Measurements from ENCODE around the gene MRPL32.
A peak's percentile ranks its signal among the peaks of the same experiment; 100 is the strongest.

MRPL32 gene

DNA sequence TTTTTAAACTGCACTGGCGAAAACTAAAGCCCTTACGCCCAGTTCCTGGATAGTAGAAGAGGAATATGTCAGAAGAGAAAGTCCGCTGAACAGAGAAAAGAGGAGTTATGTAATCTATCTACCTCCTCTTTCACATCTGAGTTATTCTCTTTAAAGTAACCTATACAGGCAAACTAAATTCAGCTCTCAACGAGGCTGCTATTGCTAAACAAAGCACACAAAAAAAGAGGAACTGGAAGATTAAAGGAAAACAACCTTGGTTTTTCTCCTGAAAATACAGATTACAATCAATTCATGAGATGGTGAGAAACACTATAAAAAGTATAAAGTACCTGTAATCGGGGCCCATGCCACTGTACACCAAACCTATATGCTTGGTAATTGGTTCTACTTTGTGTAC is 6.0 kb upstream of the MRPL32 start:
- no peak overlapping the region for H3K27ac ChIP-seq (ENCODE audit: low read depth in 2 of 2, low read length in 2 of 2)
- H3K36me3 ChIP-seq (ENCODE audit: control insufficient read depth in 2 of 2, insufficient read depth in 2 of 2, low read length in 2 of 2) = peaks cover 40 to 44% of the 10 kb centered on the region in 2 donors
- no peak overlapping the region for H3K9ac ChIP-seq (ENCODE audit: low read depth in 1 of 2, low read length in 2 of 2)
- no peaks in the 10 kb centered on the region for H3K27me3 ChIP-seq (ENCODE audit: control insufficient read depth in 2 of 2, insufficient read depth in 2 of 2, low read length in 2 of 2)
- peaks cover 10 to 16% of the 10 kb centered on the region in 2 donors for H3K4me1 ChIP-seq (ENCODE audit: control insufficient read depth in 2 of 2, insufficient read depth in 2 of 2, low read length in 2 of 2)
- no peak overlapping the region for H3K4me3 ChIP-seq (ENCODE audit: low read length in 2 of 2)
- no peaks in the 10 kb centered on the region for H3K9me3 ChIP-seq (ENCODE audit: control insufficient read depth in 2 of 2, low read length in 2 of 2)

DNA sequence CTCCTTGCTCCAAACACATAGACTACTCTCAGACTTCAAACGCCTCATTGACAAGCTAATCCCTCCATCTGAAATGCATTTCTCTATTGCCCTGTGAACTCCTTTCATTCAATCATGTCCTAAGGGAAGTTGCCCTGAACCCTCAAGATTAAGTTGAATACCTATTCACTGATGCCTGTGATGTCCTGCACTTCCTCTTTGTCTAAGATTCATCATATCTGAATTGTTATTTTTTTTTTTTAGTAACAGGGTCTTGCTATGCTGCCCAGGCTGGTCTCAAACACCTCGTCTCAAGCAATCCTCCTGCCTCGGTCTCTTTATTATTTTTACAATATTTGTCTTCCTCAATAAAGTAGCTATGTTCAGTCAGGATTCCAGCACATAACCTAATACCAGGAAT is 3.4 kb upstream of the MRPL32 start:
- no peaks in the 10 kb centered on the region for H3K9me3 ChIP-seq (ENCODE audit: control insufficient read depth in 2 of 2, low read length in 2 of 2)
- H3K27me3 ChIP-seq (ENCODE audit: control insufficient read depth in 2 of 2, insufficient read depth in 2 of 2, low read length in 2 of 2) = no peaks in the 10 kb centered on the region
- H3K4me1 ChIP-seq (ENCODE audit: control insufficient read depth in 2 of 2, insufficient read depth in 2 of 2, low read length in 2 of 2) = peaks cover 19 to 23% of the 10 kb centered on the region in 2 donors

DNA sequence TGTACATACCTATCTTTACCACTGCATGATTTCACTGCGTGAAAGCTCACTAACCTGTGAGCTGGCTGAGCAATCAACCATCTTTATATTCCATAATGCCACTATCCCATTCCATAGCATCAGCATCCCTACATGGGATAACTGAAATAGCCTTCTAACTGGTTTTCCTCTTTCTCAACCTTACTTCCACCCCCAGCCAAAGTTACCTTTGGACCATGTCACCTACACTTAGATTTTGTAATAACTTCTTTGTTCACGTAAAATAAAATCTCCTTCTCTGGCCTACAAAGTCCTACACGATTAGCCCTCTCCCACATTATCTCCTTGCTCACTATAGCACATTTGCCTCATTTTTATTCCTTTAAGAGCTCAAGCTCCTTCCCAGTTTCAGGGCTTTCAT is 2.7 kb upstream of the MRPL32 start:
- no peak overlapping the region for H3K9ac ChIP-seq (ENCODE audit: low read depth in 1 of 2, low read length in 2 of 2)
- H3K4me1 ChIP-seq (ENCODE audit: control insufficient read depth in 2 of 2, insufficient read depth in 2 of 2, low read length in 2 of 2) = peaks cover 19 to 23% of the 10 kb centered on the region in 2 donors
- no peak overlapping the region for H3K4me3 ChIP-seq (ENCODE audit: low read length in 2 of 2)
- H3K36me3 ChIP-seq (ENCODE audit: control insufficient read depth in 2 of 2, insufficient read depth in 2 of 2, low read length in 2 of 2) = peaks cover 18 to 20% of the 10 kb centered on the region in 2 donors
- H3K27me3 ChIP-seq (ENCODE audit: control insufficient read depth in 2 of 2, insufficient read depth in 2 of 2, low read length in 2 of 2) = no peaks in the 10 kb centered on the region
- H3K9me3 ChIP-seq (ENCODE audit: control insufficient read depth in 2 of 2, low read length in 2 of 2) = no peaks in the 10 kb centered on the region
- H3K27ac ChIP-seq (ENCODE audit: low read depth in 2 of 2, low read length in 2 of 2) = no peak overlapping the region

More for the DNA sequence above, 3.4 kb upstream of the MRPL32 start:
- peaks cover 18 to 23% of the 10 kb centered on the region in 2 donors for H3K36me3 ChIP-seq (ENCODE audit: control insufficient read depth in 2 of 2, insufficient read depth in 2 of 2, low read length in 2 of 2)
- H3K9ac ChIP-seq (ENCODE audit: low read depth in 1 of 2, low read length in 2 of 2) = no peak overlapping the region
- no peak overlapping the region for H3K4me3 ChIP-seq (ENCODE audit: low read length in 2 of 2)
- no peak overlapping the region for H3K27ac ChIP-seq (ENCODE audit: low read depth in 2 of 2, low read length in 2 of 2)

DNA sequence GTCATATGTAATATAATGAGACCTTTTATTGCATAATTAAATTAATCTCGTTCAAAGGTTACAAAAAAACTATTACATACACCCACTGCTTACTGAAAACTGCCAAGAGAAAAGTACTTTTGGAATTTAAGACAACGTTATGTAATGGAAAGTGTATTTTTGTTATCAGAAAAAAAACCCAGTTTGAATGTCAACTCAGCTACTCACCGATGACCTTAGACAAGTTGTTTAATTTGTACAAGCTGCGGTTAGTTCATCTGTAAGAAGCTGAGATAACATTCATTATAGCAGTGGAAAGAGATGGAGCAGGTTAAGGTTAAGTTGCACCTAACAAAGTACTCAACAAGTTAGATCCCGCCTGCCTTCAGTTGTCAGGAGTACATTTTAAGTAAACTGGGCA is 1.3 kb upstream of the MRPL32 start:
- Histone ChIP-seq H3K36me3 (ENCODE audit: control insufficient read depth in 2 of 2, insufficient read depth in 2 of 2, low read length in 2 of 2) (peaks cover 16 to 17% of the 10 kb centered on the region in 2 donors), H3K4me3 (ENCODE audit: low read length in 2 of 2) (peak overlapping the region; percentile 96 to 99), H3K9me3 (ENCODE audit: control insufficient read depth in 2 of 2, low read length in 2 of 2) (no peaks in the 10 kb centered on the region), H3K4me1 (ENCODE audit: control insufficient read depth in 2 of 2, insufficient read depth in 2 of 2, low read length in 2 of 2) (peaks cover 19 to 23% of the 10 kb centered on the region in 2 donors), H3K27me3 (ENCODE audit: control insufficient read depth in 2 of 2, insufficient read depth in 2 of 2, low read length in 2 of 2) (no peaks in the 10 kb centered on the region), H3K9ac (ENCODE audit: low read depth in 1 of 2, low read length in 2 of 2) (peak overlapping the region in 1 of 2 donors; percentile 79), H3K27ac (ENCODE audit: low read depth in 2 of 2, low read length in 2 of 2) (peak overlapping the region in 1 of 2 donors; percentile 48)

DNA sequence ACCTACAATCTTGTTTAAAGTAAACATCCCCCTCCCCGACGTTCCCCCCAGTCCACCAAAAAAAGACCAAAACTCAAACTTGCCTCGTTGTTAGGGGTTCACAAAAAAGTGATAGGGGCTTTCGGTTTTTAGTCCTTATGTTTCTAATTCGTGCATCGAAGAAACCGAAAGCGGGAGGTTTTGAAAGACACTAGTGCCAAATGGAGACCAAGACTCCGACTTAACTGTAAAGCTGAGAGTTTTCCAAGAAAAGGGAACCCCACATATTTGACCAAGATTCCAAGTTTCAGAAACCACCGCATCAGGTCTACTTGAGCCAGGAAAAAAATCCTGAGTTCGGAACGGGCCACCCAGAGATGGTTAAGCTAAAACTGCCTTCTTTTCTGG is 736 bp upstream of the MRPL32 start:
- Histone ChIP-seq H3K4me3 (ENCODE audit: low read length in 2 of 2) (peak overlapping the region; percentile 96 to 99), H3K27me3 (ENCODE audit: control insufficient read depth in 2 of 2, insufficient read depth in 2 of 2, low read length in 2 of 2) (no peaks in the 10 kb centered on the region), H3K4me1 (ENCODE audit: control insufficient read depth in 2 of 2, insufficient read depth in 2 of 2, low read length in 2 of 2) (peaks cover 19 to 23% of the 10 kb centered on the region in 2 donors), H3K9me3 (ENCODE audit: control insufficient read depth in 2 of 2, low read length in 2 of 2) (no peaks in the 10 kb centered on the region), H3K36me3 (ENCODE audit: control insufficient read depth in 2 of 2, insufficient read depth in 2 of 2, low read length in 2 of 2) (peaks cover 15 to 16% of the 10 kb centered on the region in 2 donors), H3K9ac (ENCODE audit: low read depth in 1 of 2, low read length in 2 of 2) (peak overlapping the region; percentile 79 to 97), H3K27ac (ENCODE audit: low read depth in 2 of 2, low read length in 2 of 2) (peak overlapping the region; percentile 46 to 78)

DNA sequence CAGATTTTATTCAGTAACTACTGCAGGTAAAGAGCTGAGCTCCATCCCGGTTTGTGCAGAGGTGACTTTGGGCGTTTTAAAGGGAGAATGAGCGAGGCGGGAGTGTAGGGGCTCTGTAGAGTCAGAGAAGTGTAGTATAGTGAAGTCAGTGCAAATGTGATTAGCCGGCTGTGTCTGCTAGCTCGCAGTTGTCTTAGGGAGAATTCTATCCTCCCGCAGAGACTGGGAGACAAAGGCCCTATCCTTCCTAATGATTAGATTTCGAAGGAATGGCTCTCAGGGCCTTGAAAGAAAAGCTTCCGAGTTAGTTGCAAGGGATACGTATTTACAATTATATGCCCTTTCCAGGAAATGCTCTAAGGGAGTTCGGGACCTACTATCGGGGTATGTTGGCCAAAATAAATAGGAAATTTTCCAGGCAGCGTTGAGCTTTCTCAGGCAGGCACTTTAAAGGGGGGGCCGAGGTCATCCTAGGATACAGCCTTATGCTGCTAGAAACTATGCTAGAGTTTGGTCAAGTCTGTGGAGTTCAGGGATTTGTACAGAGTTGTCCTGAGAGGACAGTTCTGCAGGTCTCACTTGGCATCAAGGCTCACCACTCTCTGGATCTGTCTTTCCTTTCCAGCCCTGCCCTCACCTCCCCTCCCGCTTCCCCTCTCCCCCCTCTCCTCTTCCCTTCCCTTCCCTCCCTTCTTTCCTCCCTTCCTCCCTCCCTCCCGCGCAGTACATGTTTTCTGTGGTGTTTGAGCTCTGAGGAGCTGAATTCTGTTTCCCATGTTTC is 825 bp downstream of the MRPL32 start:
- Histone ChIP-seq H3K9me3 (ENCODE audit: control insufficient read depth in 2 of 2, low read length in 2 of 2) (no peaks in the 10 kb centered on the region), H3K27ac (ENCODE audit: low read depth in 2 of 2, low read length in 2 of 2) (peak overlapping the region in 1 of 2 donors; percentile 69), H3K36me3 (ENCODE audit: control insufficient read depth in 2 of 2, insufficient read depth in 2 of 2, low read length in 2 of 2) (peaks cover 22 to 25% of the 10 kb centered on the region in 2 donors), H3K9ac (ENCODE audit: low read depth in 1 of 2, low read length in 2 of 2) (peak overlapping the region; percentile 77 to 79), H3K4me1 (ENCODE audit: control insufficient read depth in 2 of 2, insufficient read depth in 2 of 2, low read length in 2 of 2) (peaks cover 19 to 23% of the 10 kb centered on the region in 2 donors), H3K4me3 (ENCODE audit: low read length in 2 of 2) (peak overlapping the region; percentile 96 to 99), H3K27me3 (ENCODE audit: control insufficient read depth in 2 of 2, insufficient read depth in 2 of 2, low read length in 2 of 2) (no peaks in the 10 kb centered on the region)

DNA sequence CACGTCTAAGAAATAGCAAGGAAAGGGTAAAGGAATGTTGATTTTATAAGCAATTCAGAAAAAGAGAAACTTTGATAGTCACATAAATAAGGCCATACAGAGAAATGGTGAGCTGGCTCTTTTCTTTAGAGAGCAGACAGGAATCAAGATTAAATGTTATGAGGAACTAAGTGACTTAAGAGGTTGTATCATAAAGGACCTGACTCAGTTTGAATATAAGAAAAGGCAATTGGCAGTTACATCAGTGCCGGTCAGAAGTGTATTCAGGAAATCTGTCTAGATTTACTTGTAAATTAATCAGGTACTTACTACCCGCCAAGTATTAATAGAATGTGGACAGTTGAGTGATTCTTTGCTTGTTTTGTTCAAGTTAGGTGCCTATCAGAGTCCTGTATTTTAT is 2.1 kb downstream of the MRPL32 start:
- H3K27me3 ChIP-seq (ENCODE audit: control insufficient read depth in 2 of 2, insufficient read depth in 2 of 2, low read length in 2 of 2) = no peaks in the 10 kb centered on the region
- H3K9ac ChIP-seq (ENCODE audit: low read depth in 1 of 2, low read length in 2 of 2) = no peak overlapping the region
- H3K4me3 ChIP-seq (ENCODE audit: low read length in 2 of 2) = no peak overlapping the region
- H3K4me1 ChIP-seq (ENCODE audit: control insufficient read depth in 2 of 2, insufficient read depth in 2 of 2, low read length in 2 of 2) = peaks cover 19 to 21% of the 10 kb centered on the region in 2 donors
- peaks cover 30 to 36% of the 10 kb centered on the region in 2 donors for H3K36me3 ChIP-seq (ENCODE audit: control insufficient read depth in 2 of 2, insufficient read depth in 2 of 2, low read length in 2 of 2)
- H3K9me3 ChIP-seq (ENCODE audit: control insufficient read depth in 2 of 2, low read length in 2 of 2) = no peaks in the 10 kb centered on the region
- no peak overlapping the region for H3K27ac ChIP-seq (ENCODE audit: low read depth in 2 of 2, low read length in 2 of 2)

DNA sequence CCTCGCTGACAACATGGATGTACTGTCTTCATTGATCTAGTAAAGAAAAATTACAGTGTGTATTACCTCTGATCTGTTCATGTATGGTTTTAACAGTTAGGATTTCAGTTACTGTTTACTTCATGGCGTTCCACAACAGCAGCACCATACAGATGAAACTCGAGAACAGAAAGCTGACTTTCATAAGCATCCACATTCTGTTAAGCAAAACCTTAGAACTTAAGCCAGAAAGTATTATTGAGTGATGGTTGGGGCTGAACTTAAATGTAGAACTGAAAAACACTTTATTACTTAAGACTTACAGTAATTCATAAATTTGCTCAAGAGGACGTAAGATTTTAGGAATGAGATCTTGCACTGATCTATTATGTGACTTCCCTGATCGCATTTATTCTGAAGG is 3.7 kb downstream of the MRPL32 start:
- Histone ChIP-seq H3K36me3 (ENCODE audit: control insufficient read depth in 2 of 2, insufficient read depth in 2 of 2, low read length in 2 of 2) (peaks cover 30 to 43% of the 10 kb centered on the region in 2 donors), H3K9me3 (ENCODE audit: control insufficient read depth in 2 of 2, low read length in 2 of 2) (no peaks in the 10 kb centered on the region), H3K27ac (ENCODE audit: low read depth in 2 of 2, low read length in 2 of 2) (no peak overlapping the region), H3K27me3 (ENCODE audit: control insufficient read depth in 2 of 2, insufficient read depth in 2 of 2, low read length in 2 of 2) (no peaks in the 10 kb centered on the region), H3K4me3 (ENCODE audit: low read length in 2 of 2) (no peak overlapping the region), H3K4me1 (ENCODE audit: control insufficient read depth in 2 of 2, insufficient read depth in 2 of 2, low read length in 2 of 2) (peaks cover 10 to 12% of the 10 kb centered on the region in 2 donors), H3K9ac (ENCODE audit: low read depth in 1 of 2, low read length in 2 of 2) (no peak overlapping the region)

DNA sequence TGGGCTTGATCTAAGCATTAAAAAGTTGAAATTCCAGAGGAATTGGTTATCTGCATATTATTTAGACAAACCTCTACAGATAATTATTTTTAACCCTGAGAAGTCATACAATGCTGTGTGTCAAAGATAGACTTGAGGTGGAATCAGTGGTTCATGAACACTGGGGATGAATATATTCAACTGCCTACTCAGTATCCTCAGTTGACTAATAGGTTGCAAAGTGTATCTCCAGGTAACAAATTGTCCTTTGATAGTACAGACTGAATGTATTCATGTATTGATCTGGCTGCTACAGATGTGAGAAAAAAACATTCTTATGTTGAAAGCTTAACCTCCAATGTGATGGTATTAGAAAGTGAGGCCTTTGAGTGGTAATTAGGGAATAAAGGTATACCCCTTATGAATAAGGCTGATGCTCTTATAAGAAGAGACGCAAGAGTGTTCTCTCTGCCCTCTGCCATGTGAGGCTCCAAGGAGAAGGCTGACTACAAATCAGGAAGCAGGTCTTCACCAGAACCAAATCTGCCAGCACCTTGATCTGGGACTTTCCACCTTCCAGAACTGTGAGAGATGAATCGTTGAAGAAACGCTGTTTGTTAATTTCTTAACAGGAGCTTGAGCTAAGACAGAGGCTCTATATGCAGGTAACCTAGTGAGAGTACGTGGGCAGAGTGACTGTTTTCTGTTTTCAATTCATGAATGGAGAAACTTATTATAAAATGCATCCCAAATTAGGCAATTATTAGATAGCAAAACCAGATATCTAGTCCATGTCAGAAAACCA is 7.5 kb downstream of the MRPL32 start:
- no peak overlapping the region for H3K9ac ChIP-seq (ENCODE audit: low read depth in 1 of 2, low read length in 2 of 2)
- H3K4me3 ChIP-seq (ENCODE audit: low read length in 2 of 2) = no peak overlapping the region
- no peaks in the 10 kb centered on the region for H3K9me3 ChIP-seq (ENCODE audit: control insufficient read depth in 2 of 2, low read length in 2 of 2)
- peaks cover 30 to 43% of the 10 kb centered on the region in 2 donors for H3K36me3 ChIP-seq (ENCODE audit: control insufficient read depth in 2 of 2, insufficient read depth in 2 of 2, low read length in 2 of 2)
- H3K27ac ChIP-seq (ENCODE audit: low read depth in 2 of 2, low read length in 2 of 2) = no peak overlapping the region
- H3K4me1 ChIP-seq (ENCODE audit: control insufficient read depth in 2 of 2, insufficient read depth in 2 of 2, low read length in 2 of 2) = no peaks in the 10 kb centered on the region
- no peaks in the 10 kb centered on the region for H3K27me3 ChIP-seq (ENCODE audit: control insufficient read depth in 2 of 2, insufficient read depth in 2 of 2, low read length in 2 of 2)

Data from mucosa of rectum (tissue), 2 donors.